Stimulated activated naive CD8-positive, alpha-beta T cell treated with anti-CD3 and anti-CD28 coated beads, Interleukin-15, Interleukin-2, amounts not matched to agents 100 U/mL and 50 U/mL, for 24 hours (primary cell): Measurements from ENCODE around the gene UCKL1.
A peak's percentile ranks its signal among the peaks of the same experiment; 100 is the strongest.

Source experiments
- ATAC-seq: fragments of 150-1000 bp; cut with Tn5 transposase; one replicate; pipeline ENCODE4 v1.10.0; 2021
- DNase-seq: peaks from one replicate; pipeline ENCODE4 v3.0.0; 2021

Gene UCKL1

GRCh38 chr20:63958964-63959698 is 2.9 kb upstream of the UCKL1 start:
- no peak for DNase-seq
- no peak for ATAC-seq

GRCh38 chr20:63958471-63958870 is 2.3 kb upstream of the UCKL1 start:
- DNase-seq: no peak
- ATAC-seq: no peak

- ATAC-seq (no peak), DNase-seq (peak; percentile 62)
Measured at GRCh38 chr20:63957690-63958441, 1.6 kb upstream of the UCKL1 start.

GRCh38 chr20:63957004-63957689 is 931 bp upstream of the UCKL1 start:
- DNase-seq (peak; percentile 75), ATAC-seq (peak; percentile 55)

GRCh38 chr20:63956664-63957003 is 418 bp upstream of the UCKL1 start:
- ATAC-seq (peak; percentile 1), DNase-seq (no peak)

GRCh38 chr20:63955281-63955826 is 862 bp downstream of the UCKL1 start:
- DNase-seq: peak; percentile 55
- ATAC-seq: no peak

- DNase-seq (no peak), ATAC-seq (no peak)
Measured at GRCh38 chr20:63953764-63954429, 2.3 kb downstream of the UCKL1 start.

- DNase-seq (no peak), ATAC-seq (no peak)
Measured at GRCh38 chr20:63952769-63953168, 3.4 kb downstream of the UCKL1 start.

- ATAC-seq (no peak), DNase-seq (no peak)
Measured at GRCh38 chr20:63952210-63952535, 4.0 kb downstream of the UCKL1 start.

- DNase-seq: no peak
- no peak for ATAC-seq
Measured at GRCh38 chr20:63951398-63952209, 4.6 kb downstream of the UCKL1 start.

GRCh38 chr20:63950701-63951397 is 5.4 kb downstream of the UCKL1 start:
- DNase-seq (no peak), ATAC-seq (no peak)

GRCh38 chr20:63947638-63948456 is 8.4 kb downstream of the UCKL1 start:
- DNase-seq: peak; percentile 39
- ATAC-seq: peak; percentile 54

GRCh38 chr20:63946986-63947637 is 9.1 kb downstream of the UCKL1 start:
- ATAC-seq (no peak), DNase-seq (no peak)

- ATAC-seq (no peak), DNase-seq (peak; percentile 3)
Measured at GRCh38 chr20:63945921-63946920, 10.0 kb downstream of the UCKL1 start.

GRCh38 chr20:63945031-63945658 is 11.1 kb downstream of the UCKL1 start:
- peak; percentile 2 for DNase-seq
- no peak for ATAC-seq

- no peak for ATAC-seq
- peak; percentile 2 for DNase-seq
Measured at GRCh38 chr20:63944078-63944941, 11.9 kb downstream of the UCKL1 start.

GRCh38 chr20:63943808-63944077 is 12.5 kb downstream of the UCKL1 start:
- peak; percentile 2 for DNase-seq

More at GRCh38 chr20:63943808-63944077, 12.5 kb downstream of the UCKL1 start:
- ATAC-seq: no peak
